GM20000 (cell line): ENCODE results near the gene KLRF1.

Source experiments
- DNase-seq: peaks from one replicate; pipeline ENCODE4 v3.0.0; 2012; ENCODE audit warnings: low spot score
- CTCF ChIP-seq: IDR thresholded peaks from 2 replicates; pipeline ENCODE4 v1.5.1; 2012; ENCODE audit warnings: mild to moderate bottlenecking, control low read depth; ENCODE audit errors: extremely low read depth, missing control alignments

KLRF1 gene

GRCh38 chr12:9888665-9889273 is 61.5 kb downstream of the KLRF1 start:
- no peak for TF ChIP-seq CTCF
- no peak for DNase-seq
